Measurements from ENCODE around the gene BLOC1S5.

DNA sequence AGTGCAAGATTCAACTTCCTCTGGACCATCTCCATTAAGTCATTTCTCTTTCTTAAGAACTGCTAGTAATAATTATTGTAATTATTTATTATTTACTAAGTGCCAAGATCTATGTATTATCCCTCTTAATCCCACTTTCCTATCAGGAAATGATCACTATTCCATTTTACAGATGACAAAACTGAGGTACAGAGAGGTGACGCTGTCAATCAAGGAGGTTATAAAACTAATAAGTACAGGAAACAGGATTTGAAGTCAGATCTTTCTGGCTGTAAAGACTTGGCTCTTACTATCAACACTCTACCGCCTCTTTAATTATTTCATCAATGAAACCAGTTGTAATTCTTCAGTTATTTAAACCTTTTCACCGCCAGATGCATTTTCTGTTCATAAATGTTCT is 37.4 kb downstream of the BLOC1S5 start:
- TF ChIP-seq, protein P1, sequence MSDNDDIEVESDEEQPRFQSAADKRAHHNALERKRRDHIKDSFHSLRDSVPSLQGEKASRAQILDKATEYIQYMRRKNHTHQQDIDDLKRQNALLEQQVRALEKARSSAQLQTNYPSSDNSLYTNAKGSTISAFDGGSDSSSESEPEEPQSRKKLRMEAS (IDR thresholded peaks at IDR 0.05): no peak
- no peak for TF ChIP-seq TCF12 (IDR thresholded peaks at IDR 0.05; ENCODE audit: low read depth)
- TF ChIP-seq CEBPB (IDR thresholded peaks at IDR 0.05): no peak
- TF ChIP-seq EP300 (IDR thresholded peaks at IDR 0.05; ENCODE audit: borderline replicate concordance): no peak
- no peak for TF ChIP-seq RAD21 (IDR thresholded peaks at IDR 0.05; ENCODE audit: low read depth)
- TF ChIP-seq, protein P2, sequence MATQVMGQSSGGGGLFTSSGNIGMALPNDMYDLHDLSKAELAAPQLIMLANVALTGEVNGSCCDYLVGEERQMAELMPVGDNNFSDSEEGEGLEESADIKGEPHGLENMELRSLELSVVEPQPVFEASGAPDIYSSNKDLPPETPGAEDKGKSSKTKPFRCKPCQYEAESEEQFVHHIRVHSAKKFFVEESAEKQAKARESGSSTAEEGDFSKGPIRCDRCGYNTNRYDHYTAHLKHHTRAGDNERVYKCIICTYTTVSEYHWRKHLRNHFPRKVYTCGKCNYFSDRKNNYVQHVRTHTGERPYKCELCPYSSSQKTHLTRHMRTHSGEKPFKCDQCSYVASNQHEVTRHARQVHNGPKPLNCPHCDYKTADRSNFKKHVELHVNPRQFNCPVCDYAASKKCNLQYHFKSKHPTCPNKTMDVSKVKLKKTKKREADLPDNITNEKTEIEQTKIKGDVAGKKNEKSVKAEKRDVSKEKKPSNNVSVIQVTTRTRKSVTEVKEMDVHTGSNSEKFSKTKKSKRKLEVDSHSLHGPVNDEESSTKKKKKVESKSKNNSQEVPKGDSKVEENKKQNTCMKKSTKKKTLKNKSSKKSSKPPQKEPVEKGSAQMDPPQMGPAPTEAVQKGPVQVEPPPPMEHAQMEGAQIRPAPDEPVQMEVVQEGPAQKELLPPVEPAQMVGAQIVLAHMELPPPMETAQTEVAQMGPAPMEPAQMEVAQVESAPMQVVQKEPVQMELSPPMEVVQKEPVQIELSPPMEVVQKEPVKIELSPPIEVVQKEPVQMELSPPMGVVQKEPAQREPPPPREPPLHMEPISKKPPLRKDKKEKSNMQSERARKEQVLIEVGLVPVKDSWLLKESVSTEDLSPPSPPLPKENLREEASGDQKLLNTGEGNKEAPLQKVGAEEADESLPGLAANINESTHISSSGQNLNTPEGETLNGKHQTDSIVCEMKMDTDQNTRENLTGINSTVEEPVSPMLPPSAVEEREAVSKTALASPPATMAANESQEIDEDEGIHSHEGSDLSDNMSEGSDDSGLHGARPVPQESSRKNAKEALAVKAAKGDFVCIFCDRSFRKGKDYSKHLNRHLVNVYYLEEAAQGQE (IDR thresholded peaks at IDR 0.05; ENCODE audit: low read depth): no peak
- TF ChIP-seq EGR1 (IDR thresholded peaks at IDR 0.05): no peak
- no peak for TF ChIP-seq NFIC (IDR thresholded peaks at IDR 0.05)
- no peak for TF ChIP-seq CREB1 (IDR thresholded peaks at IDR 0.05; ENCODE audit: low read depth)

All from Ishikawa (cell line).